IPS-18c (cell line): ENCODE data around the gene ENO1.

ENCODE experiments used
- H3K4me3 ChIP-seq: 2 replicates; pipeline ENCODE4 v1.7.0; 2013; ENCODE audit warnings: low read depth, mild to moderate bottlenecking, low read length, moderate library complexity; ENCODE audit not compliant: insufficient read depth
- H3K9me3 ChIP-seq: one replicate; pipeline ENCODE4 v1.6.1; 2013; ENCODE audit warnings: mild to moderate bottlenecking, low read length, moderate library complexity; ENCODE audit not compliant: control insufficient read depth, insufficient read depth

The ENO1 gene

DNA sequence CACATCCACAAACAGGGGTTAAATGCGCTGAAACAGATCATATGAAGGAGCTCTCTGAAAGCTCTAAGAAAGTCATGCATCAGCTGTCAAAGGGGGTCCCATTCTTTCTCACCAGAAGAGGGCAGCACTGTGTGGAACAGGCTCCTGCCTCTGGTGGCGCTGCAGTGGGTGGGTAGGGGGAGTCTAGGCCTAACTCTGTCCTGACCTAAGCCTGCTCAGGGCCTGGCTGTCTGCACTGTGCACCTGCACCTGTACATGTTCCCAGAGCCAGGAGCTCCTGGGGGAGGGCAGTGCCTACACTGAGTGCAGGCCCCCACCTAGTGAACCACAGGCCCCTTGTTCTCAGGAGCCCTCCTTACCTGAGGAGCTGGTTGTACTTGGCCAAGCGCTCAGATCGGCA lies 16.0 kb downstream of the ENO1 start:
- Histone ChIP-seq H3K4me3 (no peak overlapping the region), H3K9me3 (no peaks in the 10 kb centered on the region)

DNA sequence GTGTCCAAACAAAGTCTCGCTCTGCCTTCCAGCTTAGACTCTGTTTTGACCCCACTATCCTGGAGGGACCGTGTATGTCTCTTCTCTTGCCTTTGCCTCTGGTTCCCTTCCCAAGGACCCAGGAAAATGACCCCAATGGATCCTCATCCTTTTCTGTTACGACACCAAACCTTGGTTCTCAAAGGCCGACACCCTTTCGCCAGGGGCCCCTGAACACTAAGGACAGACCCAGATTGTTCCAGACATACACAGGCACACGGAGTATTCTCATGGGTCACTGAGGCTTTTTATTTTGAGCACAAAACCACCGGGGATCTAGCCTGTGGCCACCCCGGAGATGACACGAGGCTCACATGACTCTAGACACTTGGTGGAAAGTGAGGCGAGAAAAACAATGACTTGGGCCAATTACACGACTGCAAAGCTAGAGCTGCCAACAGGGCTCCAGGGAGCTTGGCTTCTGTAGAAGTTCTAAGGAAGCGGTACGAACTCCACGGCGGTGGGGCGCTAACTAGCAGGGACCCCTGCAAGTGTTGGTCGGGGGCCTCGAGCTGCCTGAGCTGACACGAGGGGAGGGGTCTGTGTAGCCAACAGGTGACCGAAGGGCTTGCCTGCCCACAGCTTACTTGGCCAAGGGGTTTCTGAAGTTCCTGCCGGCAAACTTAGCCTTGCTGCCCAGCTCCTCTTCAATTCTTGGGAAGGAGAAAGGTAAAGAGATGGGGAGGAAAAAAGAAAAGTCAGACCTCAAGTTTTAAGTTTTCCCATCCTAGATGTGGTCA lies 17.6 kb downstream of the ENO1 start:
- no peaks in the 10 kb centered on the region for H3K9me3 ChIP-seq
- no peak overlapping the region for H3K4me3 ChIP-seq

DNA sequence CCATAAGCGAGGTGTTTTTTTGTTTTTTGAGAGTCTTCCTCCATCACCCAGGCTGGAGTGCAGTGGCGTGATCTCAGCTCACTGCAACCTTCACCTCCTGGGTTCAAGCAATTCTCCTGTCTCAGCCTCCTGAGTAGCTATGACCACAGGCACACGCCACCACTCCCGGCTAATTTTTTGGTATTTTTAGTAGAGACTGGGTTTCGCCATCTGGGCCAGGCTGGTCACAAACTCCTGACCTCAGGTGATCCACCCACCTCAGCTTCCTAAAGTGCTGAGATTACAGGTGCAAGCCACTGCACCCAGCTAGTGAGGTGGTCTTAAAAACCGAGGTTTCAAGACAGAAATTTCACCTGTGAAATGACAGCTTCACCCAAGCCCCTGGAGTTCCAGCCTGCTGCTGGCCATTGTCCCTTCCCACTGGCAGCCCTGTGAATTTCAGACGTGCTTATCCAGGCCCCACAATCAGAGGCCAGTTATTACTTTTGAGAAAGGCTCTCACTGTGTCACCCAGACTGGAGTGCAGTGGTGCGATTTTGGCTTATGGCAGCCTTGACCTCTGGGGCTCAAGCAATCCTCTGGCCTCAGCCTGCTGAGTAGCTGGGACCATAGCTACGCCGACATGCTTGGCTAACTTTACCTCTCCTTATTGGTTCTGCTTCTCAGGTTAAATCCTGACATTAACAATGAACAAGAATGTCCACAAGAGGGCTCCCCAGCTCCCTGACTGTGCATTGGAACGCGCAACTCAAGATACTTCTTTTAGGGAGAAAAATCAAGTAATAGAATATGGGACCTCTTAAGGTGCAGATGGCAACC lies 19.4 kb downstream of the ENO1 start:
- Histone ChIP-seq H3K4me3 (no peak overlapping the region), H3K9me3 (no peaks in the 10 kb centered on the region)

DNA sequence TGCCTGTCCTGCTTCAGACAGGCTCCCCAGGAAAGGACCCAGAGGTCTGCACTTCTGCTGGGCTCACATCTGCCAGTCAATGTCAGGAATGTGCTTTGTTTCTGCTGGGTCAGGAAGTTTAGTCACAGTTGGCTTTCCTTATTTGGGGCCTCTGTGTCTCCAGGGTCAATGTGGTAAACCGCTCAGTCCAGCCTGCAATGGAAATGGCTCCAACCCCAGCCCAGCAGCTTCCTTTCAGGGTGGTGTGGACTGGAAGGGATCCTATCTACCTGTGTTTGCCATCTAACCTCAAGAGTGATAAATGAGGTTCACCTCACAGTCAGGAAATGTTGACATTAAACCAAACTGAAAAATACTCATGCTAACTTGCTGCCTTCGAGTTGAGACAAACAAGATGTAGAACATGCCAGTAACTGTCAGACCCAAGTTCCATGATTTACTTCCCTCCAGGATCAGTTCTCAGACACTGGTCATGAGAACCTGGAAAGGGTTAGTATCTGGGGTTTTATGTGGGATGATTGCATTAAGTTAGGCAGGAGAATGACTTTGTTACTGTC lies 20.3 kb downstream of the ENO1 start:
- no peak overlapping the region for H3K4me3 ChIP-seq
- no peaks in the 10 kb centered on the region for H3K9me3 ChIP-seq

DNA sequence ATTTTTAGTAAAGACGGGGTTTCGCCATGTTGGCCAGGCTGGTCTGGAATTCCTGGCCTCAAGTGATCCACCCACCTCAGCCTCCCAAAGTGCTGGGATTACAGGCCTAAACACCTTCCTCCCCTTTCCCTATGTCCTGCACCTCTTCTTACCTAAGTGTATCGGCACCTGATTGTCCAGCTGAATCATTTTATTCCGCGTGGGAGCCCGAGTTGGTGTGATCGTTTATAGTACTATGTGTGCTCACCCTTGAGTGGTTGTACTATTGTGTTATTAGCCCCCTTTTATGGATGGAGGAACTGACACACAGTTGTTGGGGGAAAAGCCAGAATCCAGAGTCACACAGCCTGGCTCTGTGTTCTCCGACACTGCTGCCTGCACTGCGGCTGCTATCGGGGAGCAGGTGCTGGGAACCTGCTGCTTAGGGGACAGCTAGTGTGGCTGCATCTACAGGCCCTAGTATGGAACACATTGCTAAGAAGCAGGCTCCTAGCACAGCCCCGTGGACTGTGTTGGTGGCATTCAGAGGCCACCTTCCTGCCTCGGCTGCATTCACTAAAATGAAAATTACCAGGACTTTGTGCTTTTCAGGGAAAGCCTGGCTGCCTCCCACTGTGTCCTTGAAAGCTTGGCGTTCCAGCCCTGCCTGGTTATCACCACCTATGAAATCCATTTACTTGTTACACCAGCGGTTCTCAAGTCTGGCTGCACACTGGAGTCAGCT lies 21.6 kb downstream of the ENO1 start:
- Histone ChIP-seq H3K9me3 (no peaks in the 10 kb centered on the region), H3K4me3 (no peak overlapping the region)

GRCh38 chr1:8854240-8854639 lies 24.2 kb downstream of the ENO1 start:
- no peak overlapping the region for H3K4me3 ChIP-seq

DNA sequence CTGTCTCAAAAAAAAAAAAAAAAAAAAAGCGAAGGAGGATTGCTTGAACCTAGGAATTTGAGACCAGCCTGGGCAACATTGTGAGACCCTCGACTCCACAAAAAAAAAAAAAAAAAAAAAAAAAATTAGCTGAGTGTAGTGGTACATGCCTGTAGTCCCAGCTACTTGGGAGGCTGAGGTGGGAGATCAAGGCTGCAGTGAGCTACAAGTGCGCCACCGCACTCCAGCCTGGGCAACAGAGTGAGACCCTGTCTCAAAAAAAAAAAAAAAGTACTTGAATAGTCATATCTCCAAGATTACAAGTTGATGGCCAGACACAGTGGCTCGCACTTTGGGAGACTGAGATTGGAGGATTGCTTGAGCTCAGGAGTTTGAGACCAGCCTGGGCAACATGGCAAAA lies 27.4 kb downstream of the ENO1 start:
- Histone ChIP-seq H3K9me3 (no peaks in the 10 kb centered on the region), H3K4me3 (no peak overlapping the region)

More at GRCh38 chr1:8854240-8854639, 24.2 kb downstream of the ENO1 start:
- H3K9me3 ChIP-seq, result no peaks in the 10 kb centered on the region

GRCh38 chr1:8848663-8849386 lies 29.7 kb downstream of the ENO1 start:
- H3K9me3 ChIP-seq, result no peaks in the 10 kb centered on the region
- H3K4me3 ChIP-seq, result no peak overlapping the region

GRCh38 chr1:8847990-8848389 lies 30.5 kb downstream of the ENO1 start:
- Histone ChIP-seq H3K4me3 (no peak overlapping the region), H3K9me3 (no peaks in the 10 kb centered on the region)

DNA sequence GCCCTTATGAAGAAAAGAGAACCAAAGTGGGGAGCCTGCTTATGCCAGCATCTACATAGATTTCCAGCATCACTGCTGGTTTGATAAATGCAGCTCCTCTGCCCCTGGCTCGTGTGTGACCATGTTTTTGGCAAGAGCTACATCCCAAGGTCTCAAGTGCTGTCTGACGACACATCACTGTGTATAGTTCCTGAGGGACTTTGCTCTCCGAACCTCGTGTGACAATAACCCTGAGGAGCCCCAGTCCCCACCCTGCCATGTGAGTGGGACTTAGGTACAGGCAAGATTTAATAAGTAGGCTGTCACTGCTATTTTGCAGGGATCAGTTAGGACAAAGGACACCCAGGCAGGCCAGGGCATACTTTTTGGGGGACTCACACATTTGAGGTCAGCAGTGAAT lies 32.2 kb downstream of the ENO1 start:
- no peaks in the 10 kb centered on the region for H3K9me3 ChIP-seq
- H3K4me3 ChIP-seq, result no peak overlapping the region

- H3K9me3 ChIP-seq, result no peaks in the 10 kb centered on the region
- no peak overlapping the region for H3K4me3 ChIP-seq
Observed at GRCh38 chr1:8845104-8846097, 33.1 kb downstream of the ENO1 start.

DNA sequence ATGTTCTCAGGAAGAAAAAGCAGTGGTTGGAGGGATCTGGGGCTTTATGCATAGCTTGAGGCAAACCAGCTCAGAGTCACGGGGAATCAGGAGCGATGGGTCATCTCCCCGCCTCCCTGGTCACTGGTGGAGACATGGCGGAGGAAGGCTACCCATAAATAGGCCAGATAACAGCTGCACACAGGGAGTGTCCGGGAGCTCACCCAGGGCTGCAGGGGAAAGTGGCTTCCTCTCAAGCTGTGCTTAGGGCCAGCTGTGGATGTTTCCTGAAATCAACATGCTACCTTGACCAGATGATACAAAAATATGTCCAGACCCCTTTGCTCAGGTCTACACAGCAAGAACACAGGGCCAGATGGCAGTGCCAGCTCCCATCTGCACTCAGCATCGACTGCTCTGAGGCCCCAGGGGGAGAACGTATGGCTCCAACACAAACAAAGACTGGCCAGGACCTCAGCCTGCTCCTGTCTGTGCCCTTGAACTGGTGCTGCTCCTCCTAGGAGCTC lies 33.9 kb downstream of the ENO1 start:
- Histone ChIP-seq H3K4me3 (no peak overlapping the region), H3K9me3 (no peaks in the 10 kb centered on the region)

GRCh38 chr1:8841395-8841794 lies 37.1 kb downstream of the ENO1 start:
- no peak overlapping the region for H3K4me3 ChIP-seq
- H3K9me3 ChIP-seq, result no peaks in the 10 kb centered on the region

DNA sequence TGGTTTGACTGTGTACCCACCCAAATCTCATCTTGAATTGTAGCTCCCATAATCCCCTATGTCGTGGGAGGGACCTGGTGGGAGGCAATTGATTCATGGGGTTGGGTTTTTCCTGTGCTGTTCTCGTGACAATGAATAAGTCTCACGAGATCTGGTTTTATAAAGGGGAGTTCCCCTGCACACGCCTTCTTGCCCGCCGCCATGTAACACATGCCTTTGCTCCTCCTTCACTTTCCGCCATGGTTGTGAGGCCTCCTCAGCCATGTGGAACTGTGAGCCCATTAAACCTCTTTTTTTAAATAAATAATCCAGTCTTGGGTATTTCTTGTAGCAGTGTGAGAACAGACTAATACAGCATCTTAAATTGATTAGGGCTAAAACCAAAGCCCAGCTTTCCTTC lies 38.5 kb downstream of the ENO1 start:
- Histone ChIP-seq H3K4me3 (no peak overlapping the region), H3K9me3 (no peaks in the 10 kb centered on the region)

GRCh38 chr1:8835941-8836643 lies 42.4 kb downstream of the ENO1 start:
- Histone ChIP-seq H3K9me3 (no peaks in the 10 kb centered on the region), H3K4me3 (no peak overlapping the region)
